Neural progenitor cell (in vitro differentiated cells): ENCODE results near the gene SYNM. TPM values are rescaled to one million over a fixed set of nuclear protein-coding genes. Genes with fewer than 3 reads are reported as not detected.

ENCODE experiments used
- DNase-seq: peaks from one replicate; pipeline ENCODE4 v3.0.0-alpha.2; 2016; ENCODE audit warnings: low spot score
- H2AFZ ChIP-seq: fragments of 200-600 bp; sonication (generic); replicated peaks from 2 replicates; pipeline ENCODE4 v1.6.1; 2016; ENCODE audit warnings: antibody characterized with exemption
- H3F3A ChIP-seq: fragments of 200-600 bp; sonication (generic); 2 replicates; pipeline ENCODE4 v1.6.1; 2016; ENCODE audit warnings: antibody characterized with exemption, low read depth
- H3K27ac ChIP-seq: fragments of 200-600 bp; sonication (generic); 2 replicates; pipeline ENCODE4 v1.5.1; 2016; ENCODE audit warnings: mild to moderate bottlenecking
- H3K27me3 ChIP-seq: fragments of 200-600 bp; sonication (generic); 2 replicates; pipeline ENCODE4 v1.6.1; 2016; ENCODE audit warnings: mild to moderate bottlenecking, moderate library complexity
- H3K36me3 ChIP-seq: fragments of 200-600 bp; sonication (generic); 2 replicates; pipeline ENCODE4 v1.5.1; 2016
- H3K4me1 ChIP-seq: fragments of 200-600 bp; sonication (generic); 2 replicates; pipeline ENCODE4 v1.6.1; 2016; ENCODE audit warnings: mixed run types
- H3K4me2 ChIP-seq: fragments of 200-600 bp; sonication (generic); 2 replicates; pipeline ENCODE4 v1.6.1; 2016
- H3K4me3 ChIP-seq: fragments of 200-600 bp; sonication (generic); 2 replicates; pipeline ENCODE4 v1.5.1; 2016
- H3K79me2 ChIP-seq: fragments of 200-600 bp; sonication (generic); 2 replicates; pipeline ENCODE4 v1.6.1; 2016; ENCODE audit warnings: low read depth
- H3K9ac ChIP-seq: fragments of 200-600 bp; sonication (generic); 2 replicates; pipeline ENCODE4 v1.6.1; 2016
- H3K9me3 ChIP-seq: fragments of 200-600 bp; sonication (generic); 2 replicates; pipeline ENCODE4 v1.5.1; 2016; ENCODE audit warnings: low read depth
- H4K20me1 ChIP-seq: fragments of 200-600 bp; sonication (generic); 2 replicates; pipeline ENCODE4 v1.6.1; 2016; ENCODE audit warnings: low read depth
- H3K27ac Mint-ChIP-seq: 3 replicates; pipeline ENCODE4 v1.8.0; 2021; ENCODE audit warnings: mixed read lengths
- H3K27me3 Mint-ChIP-seq: 2 replicates; pipeline ENCODE4 v1.8.0; 2022; ENCODE audit warnings: low read depth, mild to moderate bottlenecking, inconsistent platforms, moderate library complexity, mixed read lengths; ENCODE audit not compliant: insufficient read depth
- H3K36me3 Mint-ChIP-seq: 3 replicates; pipeline ENCODE4 v1.8.0; 2021; ENCODE audit warnings: mixed read lengths
- H3K4me1 Mint-ChIP-seq: 3 replicates; pipeline ENCODE4 v1.8.0; 2021; ENCODE audit warnings: mixed read lengths
- H3K4me3 Mint-ChIP-seq: 3 replicates; pipeline ENCODE4 v1.8.0; 2021; ENCODE audit warnings: mild to moderate bottlenecking, moderate library complexity, mixed read lengths
- H3K9me3 Mint-ChIP-seq: 3 replicates; pipeline ENCODE4 v1.8.0; 2020; ENCODE audit warnings: mixed read lengths
- CTCF ChIP-seq: fragments of 200-600 bp; sonication (generic); IDR thresholded peaks from 2 replicates; pipeline ENCODE4 v1.5.1; 2017; ENCODE audit warnings: antibody characterized with exemption, mild to moderate bottlenecking
- EZH2 ChIP-seq: fragments of 200-600 bp; sonication (generic); IDR thresholded peaks from 2 replicates; pipeline ENCODE4 v1.6.1; 2017; ENCODE audit warnings: antibody characterized with exemption, mild to moderate bottlenecking, moderate library complexity
- EZH2phosphoT487 ChIP-seq: fragments of 200-600 bp; sonication (generic); IDR thresholded peaks from 2 replicates; pipeline ENCODE4 v1.6.1; 2017; ENCODE audit warnings: antibody characterized with exemption
- total RNA-seq: library from RNA; depleted of rRNA; stranded (reverse); fragments of >200 nt; gene quantifications from 2 replicates; pipeline ENCODE4 v1.2.3, GENCODE V29; 2015; ENCODE audit warnings: low replicate concordance

The SYNM gene
- total RNA-seq, 1 donor from 2014 or later, result 0.97 TPM

GRCh38 chr15:99118801-99119546, 14.1 kb downstream of the SYNM start:
- Histone ChIP-seq H3K36me3 (no peaks in the 10 kb centered on the region), H3K4me2 (no peak overlapping the region), H3K79me2 (no peaks in the 10 kb centered on the region), H3F3A (no peaks in the 10 kb centered on the region), H3K27me3 (no peaks in the 10 kb centered on the region), H4K20me1 (no peaks in the 10 kb centered on the region), H3K9ac (no peak overlapping the region), H3K9me3 (no peaks in the 10 kb centered on the region), H3K27ac (no peak overlapping the region), H3K4me1 (peaks cover 7% of the 10 kb centered on the region), H2AFZ (no peak overlapping the region), H3K4me3 (no peak overlapping the region)
- no peak for DNase-seq
- Mint-ChIP-seq H3K9me3 (no peaks in the 10 kb centered on the region), H3K27me3 (peaks cover 8% of the 10 kb centered on the region), H3K27ac (no peak overlapping the region), H3K36me3 (peaks cover 7% of the 10 kb centered on the region), H3K4me1 (peaks cover 23% of the 10 kb centered on the region), H3K4me3 (no peak overlapping the region)
- TF ChIP-seq EZH2 (no peak), CTCF (no peak), EZH2phosphoT487 (no peak)

DNA sequence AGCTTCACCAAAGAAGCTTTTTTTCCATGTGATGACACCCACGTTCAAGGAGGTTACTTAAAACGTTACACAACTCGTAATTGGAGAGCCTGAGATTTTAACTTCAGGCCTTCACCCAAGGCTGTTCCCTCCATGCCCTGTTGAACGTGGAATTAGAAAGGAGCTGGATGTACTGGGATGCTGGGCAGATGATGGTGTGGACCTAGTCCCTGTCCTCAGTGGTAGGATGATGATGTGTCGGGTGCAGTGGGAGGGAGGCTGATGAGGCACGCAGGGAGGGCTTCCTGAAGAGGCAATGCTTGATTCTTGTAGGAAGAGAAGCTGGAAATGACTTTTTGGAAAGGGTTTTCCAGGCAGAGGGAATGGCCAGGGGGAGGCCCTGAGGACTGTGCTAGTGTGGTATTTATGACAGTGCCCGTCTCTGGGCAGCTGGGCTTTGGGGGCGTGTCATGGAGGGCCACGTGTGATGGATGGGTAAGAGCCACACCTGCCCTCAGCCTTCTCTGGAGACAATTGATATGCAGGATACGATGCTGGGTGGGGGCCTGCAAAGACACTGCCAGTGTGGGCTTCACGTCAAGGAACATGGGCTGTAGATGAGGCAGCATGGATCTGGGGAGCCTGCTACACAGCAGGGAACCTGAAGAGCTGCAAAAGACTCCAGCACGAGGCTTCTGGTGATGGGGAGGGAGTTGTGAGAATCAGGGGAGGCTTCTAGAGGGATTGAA, 15.3 kb downstream of the SYNM start:
- H3K4me1 Mint-ChIP-seq, result peaks cover 33% of the 10 kb centered on the region
- H3K4me3 Mint-ChIP-seq, result no peak overlapping the region
- no peaks in the 10 kb centered on the region for H3K79me2 ChIP-seq
- no peaks in the 10 kb centered on the region for H4K20me1 ChIP-seq
- H3K9me3 Mint-ChIP-seq, result no peaks in the 10 kb centered on the region
- peak overlapping the region; percentile 52 for H3K27ac Mint-ChIP-seq
- H3K36me3 Mint-ChIP-seq, result peaks cover 6% of the 10 kb centered on the region
- TF ChIP-seq EZH2phosphoT487 (no peak), EZH2 (no peak), CTCF (no peak)
- no peak overlapping the region for H2AFZ ChIP-seq
- H3K9me3 ChIP-seq, result no peaks in the 10 kb centered on the region
- H3K4me3 ChIP-seq, result no peak overlapping the region
- no peak overlapping the region for H3K9ac ChIP-seq
- peaks cover 10% of the 10 kb centered on the region for H3K27me3 Mint-ChIP-seq
- no peak for DNase-seq
- H3K27me3 ChIP-seq, result no peaks in the 10 kb centered on the region
- H3K27ac ChIP-seq, result no peak overlapping the region
- H3K4me2 ChIP-seq, result no peak overlapping the region
- H3K36me3 ChIP-seq, result no peaks in the 10 kb centered on the region
- no peaks in the 10 kb centered on the region for H3F3A ChIP-seq
- peaks cover 10% of the 10 kb centered on the region for H3K4me1 ChIP-seq

DNA sequence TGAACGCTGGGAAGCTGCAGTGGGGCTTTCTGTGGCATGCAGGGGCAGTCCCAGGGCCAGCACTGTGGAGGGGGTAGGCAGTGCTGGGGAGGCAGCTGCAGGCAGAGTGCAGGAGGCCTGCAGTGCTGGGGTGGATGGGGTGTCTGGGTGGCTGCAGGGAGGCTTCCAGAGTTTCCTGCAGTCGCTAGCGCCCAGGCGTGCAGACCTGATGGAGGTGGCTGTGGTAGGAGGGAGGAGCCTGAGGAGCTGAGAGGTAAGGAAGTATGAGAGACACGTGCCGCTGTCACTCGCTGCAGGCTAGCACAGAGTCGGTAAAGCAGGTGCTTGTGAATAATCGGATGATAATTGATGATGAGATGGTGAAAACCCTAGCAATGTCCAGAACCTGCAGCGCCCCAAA, 16.3 kb downstream of the SYNM start:
- H3K27me3 Mint-ChIP-seq, result peaks cover 10% of the 10 kb centered on the region
- Histone ChIP-seq H3K36me3 (no peaks in the 10 kb centered on the region), H4K20me1 (no peaks in the 10 kb centered on the region), H3K4me3 (no peak overlapping the region), H3K9ac (no peak overlapping the region), H3F3A (no peaks in the 10 kb centered on the region), H3K27me3 (no peaks in the 10 kb centered on the region), H3K9me3 (no peaks in the 10 kb centered on the region), H3K79me2 (no peaks in the 10 kb centered on the region), H3K4me1 (peaks cover 10% of the 10 kb centered on the region), H2AFZ (no peak overlapping the region), H3K27ac (no peak overlapping the region), H3K4me2 (no peak overlapping the region)
- DNase-seq, result no peak
- peaks cover 4% of the 10 kb centered on the region for H3K36me3 Mint-ChIP-seq
- peak overlapping the region; percentile 18 for H3K27ac Mint-ChIP-seq
- TF ChIP-seq EZH2 (no peak), CTCF (no peak), EZH2phosphoT487 (no peak)
- H3K4me1 Mint-ChIP-seq, result peaks cover 42% of the 10 kb centered on the region
- H3K9me3 Mint-ChIP-seq, result no peaks in the 10 kb centered on the region
- no peak overlapping the region for H3K4me3 Mint-ChIP-seq
